Measurements from ENCODE around the gene GOLGB1. TPM values are rescaled to one million over a fixed set of nuclear protein-coding genes. Genes with fewer than 3 reads are reported as not detected.

The GOLGB1 gene
- total RNA-seq, 1 experiment from 2014 or later, result 31.4 TPM

DNA sequence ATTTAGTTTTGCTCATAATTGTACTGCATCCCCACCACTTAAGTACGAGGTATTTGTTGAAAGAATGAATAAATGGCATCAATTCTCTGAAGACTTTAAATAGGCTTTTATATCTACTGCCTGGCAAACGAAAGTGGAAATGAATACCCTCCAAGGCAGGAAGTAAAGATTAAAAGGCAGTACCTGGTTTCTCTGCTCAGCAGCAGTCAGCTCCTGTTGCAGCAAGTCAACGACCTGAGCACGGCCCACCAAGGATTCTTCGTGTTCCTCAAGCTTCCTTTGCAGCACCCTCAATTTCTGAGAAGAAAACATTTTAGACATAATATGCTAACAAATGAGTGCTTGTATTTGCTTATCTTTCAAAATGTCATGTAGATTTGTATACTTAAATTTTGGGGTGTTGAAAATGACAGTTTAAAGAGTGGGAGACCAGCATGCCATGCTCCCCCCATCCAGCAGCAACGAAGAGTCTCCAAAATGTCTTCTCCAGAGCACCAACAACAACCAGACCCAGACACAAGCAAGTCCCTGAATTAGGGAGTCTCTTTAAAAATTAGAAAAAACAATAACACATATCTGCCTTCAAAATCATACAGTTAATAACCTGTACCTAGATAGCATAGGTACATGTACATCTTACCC, 31.2 kb downstream of the GOLGB1 start:
- H2BK20ac ChIP-seq (ENCODE audit: low read depth, low read length, poor library complexity, severe bottlenecking), result no peak overlapping the region
- no peaks in the 10 kb centered on the region for H3K27me3 ChIP-seq (ENCODE audit: insufficient read depth, low read length)
- H3K4me1 ChIP-seq (ENCODE audit: insufficient read depth, low read length), result no peaks in the 10 kb centered on the region
- no peak for DNase-seq
- no peak overlapping the region for H4K8ac ChIP-seq (replicated peaks; ENCODE audit: insufficient read length, low read depth, low read length)
- no peak overlapping the region for H3K23ac ChIP-seq (ENCODE audit: insufficient read length, low read depth, low read length)
- H3K79me1 ChIP-seq (ENCODE audit: insufficient read depth, low read depth, low read length, poor library complexity, severe bottlenecking), result no peaks in the 10 kb centered on the region
- no peak overlapping the region; a peak in 1 of 7 replicates for H3K27ac Mint-ChIP-seq
- no peak overlapping the region for H2AK5ac ChIP-seq (ENCODE audit: insufficient read length, low read length)
- H3K27ac ChIP-seq (ENCODE audit: insufficient read length, low read depth, low read length), result no peak overlapping the region
- no peak overlapping the region for H2BK5ac ChIP-seq (ENCODE audit: insufficient read length, low read length)
- H2BK12ac ChIP-seq (ENCODE audit: insufficient read length, low read depth, low read length), result no peak overlapping the region
- no peak overlapping the region for H2BK120ac ChIP-seq (ENCODE audit: low read depth, low read length, poor library complexity, severe bottlenecking)
- H3K9ac ChIP-seq (ENCODE audit: extremely low read depth, insufficient read length, low read length), result no peak overlapping the region
- H2BK15ac ChIP-seq (ENCODE audit: low read depth, low read length), result no peak overlapping the region
- no peak overlapping the region for H4K91ac ChIP-seq (ENCODE audit: insufficient read length, low read depth, low read length)
- H3K56ac ChIP-seq (ENCODE audit: insufficient read length, low read depth, low read length), result no peak overlapping the region
- no peaks in the 10 kb centered on the region for H4K20me1 ChIP-seq (ENCODE audit: control insufficient read depth, insufficient read depth, insufficient read length)
- no peak overlapping the region for H2AFZ ChIP-seq (ENCODE audit: low read length)
- no peaks in the 10 kb centered on the region for H3K23me2 ChIP-seq (ENCODE audit: insufficient read length, low read depth, low read length, poor library complexity, severe bottlenecking)
- no peak overlapping the region for H4K5ac ChIP-seq (ENCODE audit: insufficient read length, low read depth, low read length)
- H3K79me2 ChIP-seq (ENCODE audit: insufficient read depth, low read length), result no peaks in the 10 kb centered on the region
- H3K27me3 Mint-ChIP-seq (ENCODE audit: low read depth), result no peaks in the 10 kb centered on the region
- H3K9me3 ChIP-seq (ENCODE audit: control insufficient read depth, low read depth, low read length), result no peaks in the 10 kb centered on the region
- TF ChIP-seq, protein P1, sequence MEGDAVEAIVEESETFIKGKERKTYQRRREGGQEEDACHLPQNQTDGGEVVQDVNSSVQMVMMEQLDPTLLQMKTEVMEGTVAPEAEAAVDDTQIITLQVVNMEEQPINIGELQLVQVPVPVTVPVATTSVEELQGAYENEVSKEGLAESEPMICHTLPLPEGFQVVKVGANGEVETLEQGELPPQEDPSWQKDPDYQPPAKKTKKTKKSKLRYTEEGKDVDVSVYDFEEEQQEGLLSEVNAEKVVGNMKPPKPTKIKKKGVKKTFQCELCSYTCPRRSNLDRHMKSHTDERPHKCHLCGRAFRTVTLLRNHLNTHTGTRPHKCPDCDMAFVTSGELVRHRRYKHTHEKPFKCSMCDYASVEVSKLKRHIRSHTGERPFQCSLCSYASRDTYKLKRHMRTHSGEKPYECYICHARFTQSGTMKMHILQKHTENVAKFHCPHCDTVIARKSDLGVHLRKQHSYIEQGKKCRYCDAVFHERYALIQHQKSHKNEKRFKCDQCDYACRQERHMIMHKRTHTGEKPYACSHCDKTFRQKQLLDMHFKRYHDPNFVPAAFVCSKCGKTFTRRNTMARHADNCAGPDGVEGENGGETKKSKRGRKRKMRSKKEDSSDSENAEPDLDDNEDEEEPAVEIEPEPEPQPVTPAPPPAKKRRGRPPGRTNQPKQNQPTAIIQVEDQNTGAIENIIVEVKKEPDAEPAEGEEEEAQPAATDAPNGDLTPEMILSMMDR (conservative IDR thresholded peaks at IDR 0.05), result no peak
- H3K4me2 ChIP-seq (ENCODE audit: insufficient read depth, insufficient read length, low read length), result no peak overlapping the region
- H3K4ac ChIP-seq (ENCODE audit: low read depth, low read length), result no peak overlapping the region
- H3K36me3 Mint-ChIP-seq (ENCODE audit: insufficient read depth in 1 of 3, low read depth in 3 of 3), result peaks cover 14 to 79% (median 67%) of the 10 kb centered on the region in 3 experiments; a peak in 6 of 7 replicates
- WGBS (ENCODE audit: extremely low coverage, insufficient read length, low lambda C conversion rate), result no CpG with 5 or more reads among the region's 6 CpGs
- H3K14ac ChIP-seq (ENCODE audit: insufficient read depth, low read length), result no peak overlapping the region
- no peak overlapping the region for H3T11ph ChIP-seq (ENCODE audit: low read length)
- no peaks in the 10 kb centered on the region for H3K4me1 Mint-ChIP-seq
- no peaks in the 10 kb centered on the region for H3K9me3 Mint-ChIP-seq
- no peak overlapping the region for H3K4me3 Mint-ChIP-seq
- H3K18ac ChIP-seq (ENCODE audit: insufficient read length, low read depth, low read length), result no peak overlapping the region
